LHCN-M2 (cell line): Measurements from ENCODE around the gene NXPH4. TPM values are rescaled to one million over a fixed set of nuclear protein-coding genes. Genes with fewer than 3 reads are reported as not detected.

ENCODE experiments used
- DNase-seq: peaks from one replicate; pipeline ENCODE4 v3.0.0-alpha.2; 2012; ENCODE audit warnings: low read depth
- total RNA-seq: library from RNA; depleted of rRNA; stranded (reverse); fragments of >200 nt; gene quantifications from 2 replicates; pipeline ENCODE4 v1.2.3, GENCODE V29; 2014; rRNA removed

NXPH4 gene
- total RNA-seq, 1 experiment from 2014 or later = 1.4 TPM

- no peak for DNase-seq
These were observed 56.9 kb downstream of the NXPH4 start for GRCh38 chr12:57273516-57273915.

Other genes with a start within 250 kb of the NXPH4 start
- 3.9 and 4.9 TPM in 2 replicates for gene ZBTB39, start 210.2 kb upstream of the NXPH4 start, total RNA-seq
- gene TAC3, start 200.3 kb upstream of the NXPH4 start, total RNA-seq = 1.5 TPM in 2 replicates
- 0.06 TPM in 1 of 2 replicates, not detected in the other for gene MYO1A, start 166.7 kb upstream of the NXPH4 start, total RNA-seq
- gene NEMP1, start 138.0 kb upstream of the NXPH4 start, total RNA-seq = 29.3 and 37.3 TPM in 2 replicates
- gene NAB2, start 127.7 kb upstream of the NXPH4 start, total RNA-seq = 53.8 and 55.9 TPM in 2 replicates
- 82.6 and 89.3 TPM in 2 replicates for gene STAT6, start 105.4 kb upstream of the NXPH4 start, total RNA-seq
- gene LRP1, start 88.3 kb upstream of the NXPH4 start, total RNA-seq = 89.0 and 99.6 TPM in 2 replicates
- gene LRP1-AS, start 69.2 kb upstream of the NXPH4 start, total RNA-seq = not detected in 2 replicates
- 143 and 171 TPM in 2 replicates for gene SHMT2, start 12.9 kb downstream of the NXPH4 start, total RNA-seq
- 10.0 and 29.8 TPM in 2 replicates for gene STAC3, start 34.4 kb downstream of the NXPH4 start, total RNA-seq
- 16.5 and 16.6 TPM in 2 replicates for gene R3HDM2, start 214.2 kb downstream of the NXPH4 start, total RNA-seq
- not detected in 2 replicates for gene INHBC, start 218.0 kb downstream of the NXPH4 start, total RNA-seq
- gene INHBE, start 238.5 kb downstream of the NXPH4 start, total RNA-seq = 0.26 and 0.40 TPM in 2 replicates
- gene GLI1, start 243.0 kb downstream of the NXPH4 start, total RNA-seq = 1.1 and 1.2 TPM in 2 replicates